IMR-90 (cell line): ENCODE data around the gene AJM1. TPM values are rescaled to one million over a fixed set of nuclear protein-coding genes. Genes with fewer than 3 reads are reported as not detected.
"Not testable (repeated sequence)": the region's sequence is repeated elsewhere in the genome, so short reads cannot be mapped to it uniquely, and the experiment has no call there.

ENCODE experiments used
- ATAC-seq: fragments of 200-7000 bp; cut with Tn5 transposase; 2 replicates; pipeline ENCODE4 v1.9.1; 2020; ENCODE audit warnings: low read depth, mild to moderate bottlenecking, moderate library complexity
- BruUV-seq: library from RNA; stranded (reverse); fragments of 400-500 nt; replicated peaks from 2 replicates; lab custom pipeline; 2021; lab: Mats Ljungman, UMichigan
- CTCF ChIA-PET: fragments of 300-600 bp; formaldehyde crosslinking; extraction: SDS; loops from one replicate; lab custom pipeline; 2021; ENCODE audit warnings: antibody characterized with exemption; lab: Yijun Ruan, JAX
- POLR2A ChIA-PET: fragments of 300-600 bp; sonication (Branson Sonifier 250); formaldehyde crosslinking; loops from one replicate; lab custom pipeline; 2022; ENCODE audit warnings: antibody characterized with exemption; ENCODE audit not compliant: unreplicated experiment; lab: Charles Lee
- DNase-seq: peaks from one replicate; pipeline ENCODE4 v3.0.0; 2013
- H2AFZ ChIP-seq: replicated peaks from 2 replicates; pipeline ENCODE3; 2013; ENCODE audit warnings: low read length, mild to moderate bottlenecking; ENCODE audit not compliant: poor library complexity
- H2AK5ac ChIP-seq: 2 replicates; pipeline ENCODE4 v1.6.1; 2013; ENCODE audit warnings: low read depth, low read length, inconsistent platforms
- H2AK9ac ChIP-seq: replicated peaks from 2 replicates; pipeline ENCODE3; 2013; ENCODE audit warnings: mild to moderate bottlenecking, low read depth, low read length, moderate library complexity; ENCODE audit not compliant: poor library complexity
- H2BK120ac ChIP-seq: 2 replicates; pipeline ENCODE4 v1.6.1; 2013; ENCODE audit warnings: low read depth, low read length, inconsistent platforms
- H2BK15ac ChIP-seq: 3 replicates; pipeline ENCODE4 v1.6.1; 2013; ENCODE audit warnings: low read depth, low read length, inconsistent platforms
- H2BK20ac ChIP-seq: 2 replicates; pipeline ENCODE4 v1.6.1; 2013; ENCODE audit warnings: low read depth, mild to moderate bottlenecking, inconsistent platforms, low read length, moderate library complexity
- H2BK5ac ChIP-seq: 2 replicates; pipeline ENCODE4 v1.6.1; 2013; ENCODE audit warnings: mild to moderate bottlenecking, low read depth, low read length, inconsistent platforms; ENCODE audit not compliant: poor library complexity, severe bottlenecking
- H3K14ac ChIP-seq: replicated peaks from 2 replicates; pipeline ENCODE4 v1.6.1; 2013; ENCODE audit warnings: low read depth, low read length, inconsistent platforms
- H3K18ac ChIP-seq: 2 replicates; pipeline ENCODE4 v1.6.1; 2013; ENCODE audit warnings: low read depth, low read length, control low read depth
- H3K23ac ChIP-seq: 2 replicates; pipeline ENCODE4 v1.6.1; 2013; ENCODE audit warnings: low read depth, low read length, inconsistent platforms
- H3K27ac ChIP-seq: 2 replicates; pipeline ENCODE4 v1.5.1; 2013; ENCODE audit warnings: mild to moderate bottlenecking, control low read depth, low read length; ENCODE audit not compliant: insufficient read depth
- H3K27me3 ChIP-seq: 2 replicates; pipeline ENCODE4 v1.6.1; 2013; ENCODE audit warnings: low read length; ENCODE audit not compliant: control insufficient read depth, insufficient read depth
- H3K36me3 ChIP-seq: 2 replicates; pipeline ENCODE4 v1.6.1; 2013; ENCODE audit warnings: low read length, mixed read lengths; ENCODE audit not compliant: control insufficient read depth, insufficient read depth
- H3K4ac ChIP-seq: 2 replicates; pipeline ENCODE4 v1.6.1; 2013; ENCODE audit warnings: low read depth, low read length, inconsistent platforms
- H3K4me1 ChIP-seq: 2 replicates; pipeline ENCODE4 v1.6.1; 2013; ENCODE audit warnings: low read length, mixed read lengths; ENCODE audit not compliant: control insufficient read depth, insufficient read depth
- H3K4me2 ChIP-seq: 2 replicates; pipeline ENCODE4 v1.6.1; 2013; ENCODE audit warnings: low read depth, mild to moderate bottlenecking, control low read depth, low read length, moderate library complexity
- H3K4me3 ChIP-seq: 2 replicates; pipeline ENCODE4 v1.5.1; 2013; ENCODE audit warnings: low read depth, mild to moderate bottlenecking, control low read depth, low read length, moderate library complexity; ENCODE audit not compliant: insufficient read depth
- H3K56ac ChIP-seq: 2 replicates; pipeline ENCODE4 v1.6.1; 2013; ENCODE audit warnings: low read length, inconsistent platforms; ENCODE audit not compliant: insufficient read depth; ENCODE audit errors: extremely low read depth
- H3K79me1 ChIP-seq, 2 experiments: 2 replicates each; pipeline ENCODE4 v1.6.1; 2013; ENCODE audit warnings: low read length in 2 of 2, inconsistent platforms in 1 of 2, low read depth in 1 of 2
- H3K9ac ChIP-seq: 2 replicates; pipeline ENCODE4 v1.6.1; 2013; ENCODE audit warnings: low read depth, low read length, control low read depth
- H3K9me1 ChIP-seq: 2 replicates; pipeline ENCODE4 v1.6.1; 2013; ENCODE audit warnings: low read length, inconsistent platforms; ENCODE audit not compliant: insufficient read depth
- H3K9me3 ChIP-seq: 2 replicates; pipeline ENCODE4 v1.6.1; 2013; ENCODE audit warnings: low read length; ENCODE audit not compliant: control insufficient read depth, insufficient read depth
- H4K20me1 ChIP-seq: 2 replicates; pipeline ENCODE4 v1.6.1; 2013; ENCODE audit warnings: low read length, inconsistent platforms; ENCODE audit not compliant: insufficient read depth
- H4K5ac ChIP-seq: 2 replicates; pipeline ENCODE4 v1.6.1; 2013; ENCODE audit warnings: mild to moderate bottlenecking, low read depth, low read length, control low read depth
- H4K8ac ChIP-seq, 2 experiments: 2 replicates each; pipeline ENCODE4 v1.6.1; 2013; ENCODE audit warnings: low read depth in 2 of 2, low read length in 2 of 2, control low read depth in 1 of 2, inconsistent platforms in 1 of 2
- H4K91ac ChIP-seq: 2 replicates; pipeline ENCODE4 v1.6.1; 2013; ENCODE audit warnings: low read depth, low read length, inconsistent platforms; ENCODE audit not compliant: insufficient read depth
- CTCF ChIP-seq: conservative IDR thresholded peaks from 2 replicates; pipeline ENCODE4 v1.5.1; 2012; ENCODE audit warnings: mild to moderate bottlenecking, low read depth, low read length, improper control_type of control experiment
- FOS ChIP-seq: fragments of 150-350 bp; IDR thresholded peaks from 2 replicates; pipeline ENCODE4 v1.6.1; 2016; ENCODE audit warnings: low read depth, low read length
- MAZ ChIP-seq: IDR thresholded peaks from 2 replicates; pipeline ENCODE4 v1.6.1; 2012; ENCODE audit warnings: low read depth, mild to moderate bottlenecking, low read length, improper control_type of control experiment, moderate library complexity, borderline replicate concordance
- NFE2L2 ChIP-seq: fragments of 150-350 bp; IDR thresholded peaks from 2 replicates; pipeline ENCODE4 v1.6.1; 2016; ENCODE audit warnings: low read depth, mild to moderate bottlenecking, low read length
- RFX5 ChIP-seq: IDR thresholded peaks from 2 replicates; pipeline ENCODE4 v1.8.0; 2012; ENCODE audit warnings: low read depth, mild to moderate bottlenecking, low read length, moderate library complexity
- SMC3 ChIP-seq: fragments of 150-350 bp; IDR thresholded peaks from 2 replicates; pipeline ENCODE4 v1.6.1; 2016; ENCODE audit warnings: low read depth, mild to moderate bottlenecking, antibody characterized with exemption, low read length, moderate library complexity
- WGBS, 2 experiments: methylation state at CpG; one replicate each; pipeline versions ENCODE4 v1.1.5 to v1.1.7; 2013; ENCODE audit warnings: missing lambda C conversion rate in 2 of 2; ENCODE audit not compliant: insufficient read length in 1 of 2; ENCODE audit errors: extremely low coverage in 2 of 2; 5-methylcytosine and 5-hydroxymethylcytosine counted together
- dilution Hi-C: fragments of 300-500 bp; cut with HindIII; formaldehyde crosslinking; loops from one replicate; pipeline ENCODE4 v1.14.3; 2018; ENCODE audit warnings: low sequenced_read_pairs; ENCODE audit not compliant: unreplicated experiment
- in situ Hi-C: fragments of 300-500 bp; cut with MboI; formaldehyde crosslinking; loops from 3 replicates; pipeline ENCODE4 v1.14.3; 2019; ENCODE audit warnings: low sequenced_read_pairs, inconsistent platforms, mixed read lengths
- intact Hi-C: fragments of 100-400 bp; cut with micrococcal nuclease; formaldehyde crosslinking; loops from 2 replicates; pipeline ENCODE4 v1.10.0; 2022
- polyA plus RNA-seq, 3 experiments: library from polyadenylated mRNA; depleted of rRNA; stranded (reverse); fragments of >200 nt; gene quantifications; 2 replicates each; pipeline ENCODE4 v1.2.3, GENCODE V29; 2012; ENCODE audit warnings: low replicate concordance in 1 of 3
- total RNA-seq: library from RNA; depleted of rRNA; stranded (reverse); fragments of >200 nt; gene quantifications from 2 replicates; pipeline ENCODE4 v1.2.3, GENCODE V29; 2012

Gene AJM1
- total and polyA plus RNA-seq, 2 of the 4 experiments (the other 2 are of a cell fraction), result 0.18 to 1.5 TPM

GRCh38 chr9:136868644-136869043 is 26.4 kb downstream of the AJM1 start:
- no peaks in the 10 kb centered on the region for H3K27me3 ChIP-seq
- H3K56ac ChIP-seq, result no peak overlapping the region
- intact Hi-C loops (no loop called here), dilution Hi-C loops (no loop called here), in situ Hi-C loops (no loop called here)
- no peak overlapping the region for H2AK9ac ChIP-seq
- TF ChIP-seq NFE2L2 (no peak), CTCF (no peak), RFX5 (no peak), FOS (no peak), SMC3 (no peak), MAZ (no peak)
- H3K14ac ChIP-seq, result no peak overlapping the region
- H4K5ac ChIP-seq, result no peak overlapping the region
- H2AK5ac ChIP-seq, result no peak overlapping the region
- DNase-seq, result no peak
- H3K36me3 ChIP-seq, result peaks cover 6% of the 10 kb centered on the region
- H2BK120ac ChIP-seq, result no peak overlapping the region
- H3K4me1 ChIP-seq, result peaks cover 3% of the 10 kb centered on the region
- peaks cover 10% of the 10 kb centered on the region for H3K9me3 ChIP-seq
- no peak overlapping the region for H2BK20ac ChIP-seq
- POLR2A ChIA-PET, result no interaction called here
- no peak overlapping the region for H4K8ac ChIP-seq
- H4K20me1 ChIP-seq, result peaks cover 13% of the 10 kb centered on the region
- no TSS peak for BruUV-seq
- H4K91ac ChIP-seq, result no peak overlapping the region
- H2AFZ ChIP-seq, result no peak overlapping the region
- H3K4me3 ChIP-seq, result no peak overlapping the region
- 97% methylated on average over 6 of the region's 11 CpGs; no CpG with 5 or more reads in 1 of the 2 experiments for WGBS, 2 experiments
- no peak overlapping the region for H2BK15ac ChIP-seq
- no peak overlapping the region for H3K23ac ChIP-seq
- peaks cover 15 to 30% of the 10 kb centered on the region in 2 experiments for H3K79me1 ChIP-seq
- H3K4ac ChIP-seq, result no peak overlapping the region
- H2BK5ac ChIP-seq, result no peak overlapping the region
- no peak overlapping the region for H3K27ac ChIP-seq
- no peak for ATAC-seq
- peaks cover 5% of the 10 kb centered on the region for H3K9me1 ChIP-seq
- CTCF ChIA-PET, result no interaction called here
- H3K4me2 ChIP-seq, result no peak overlapping the region
- no peak overlapping the region for H3K9ac ChIP-seq
- H3K18ac ChIP-seq, result no peak overlapping the region

GRCh38 chr9:136869611-136870010 is 27.3 kb downstream of the AJM1 start:
- H4K91ac ChIP-seq, H2AK9ac ChIP-seq, H3K14ac ChIP-seq, BruUV-seq, POLR2A ChIA-PET, H2BK15ac ChIP-seq, H3K23ac ChIP-seq, H3K4me1 ChIP-seq, H2AK5ac ChIP-seq, H3K9me1 ChIP-seq, H2BK5ac ChIP-seq, in situ Hi-C loops, H3K27ac ChIP-seq, H3K4me2 ChIP-seq, dilution Hi-C loops, DNase-seq, H3K56ac ChIP-seq, H4K8ac ChIP-seq, H2AFZ ChIP-seq, H4K5ac ChIP-seq, H3K9me3 ChIP-seq, ATAC-seq, H3K4me3 ChIP-seq, H3K36me3 ChIP-seq, intact Hi-C loops, H3K27me3 ChIP-seq, H3K9ac ChIP-seq, H3K4ac ChIP-seq, H2BK20ac ChIP-seq, H4K20me1 ChIP-seq, CTCF ChIA-PET, H3K18ac ChIP-seq, H2BK120ac ChIP-seq: not testable (repeated sequence)
- H3K79me1 ChIP-seq, result peaks cover 7 to 23% of the 10 kb centered on the region in 2 experiments
- WGBS, 2 experiments, result no CpG with 5 or more reads among the region's 2 CpGs
